Stomach smooth muscle (tissue), 2 donors: ENCODE data around the gene CLEC3B.
A peak's percentile ranks its signal among the peaks of the same experiment; 100 is the strongest.
"Not testable (repeated sequence)": the region's sequence is repeated elsewhere in the genome, so short reads cannot be mapped to it uniquely, and the experiment has no call there.

Source experiments
- H3K27ac ChIP-seq: one replicate; pipeline ENCODE4 v1.7.0; 2013; ENCODE audit warnings: mild to moderate bottlenecking, low read length, inconsistent platforms
- H3K27me3 ChIP-seq, 2 donors: one replicate each; pipeline ENCODE4 v1.7.0; 2013; ENCODE audit warnings: low read length in 2 of 2; ENCODE audit not compliant: insufficient read depth in 2 of 2, control insufficient read depth in 1 of 2
- H3K36me3 ChIP-seq, 2 donors: one replicate each; pipeline ENCODE4 v1.7.0; 2013; ENCODE audit warnings: low read length in 2 of 2; ENCODE audit not compliant: control insufficient read depth in 2 of 2, insufficient read depth in 2 of 2
- H3K4me1 ChIP-seq: one replicate; pipeline ENCODE4 v1.7.0; 2013; ENCODE audit warnings: low read length; ENCODE audit not compliant: control insufficient read depth, insufficient read depth
- H3K4me3 ChIP-seq, 2 donors: one replicate each; pipeline ENCODE4 v1.7.0; 2013; ENCODE audit warnings: low read length in 2 of 2
- H3K9ac ChIP-seq, 2 donors: one replicate each; pipeline ENCODE4 v1.7.0; 2013; ENCODE audit warnings: low read length in 2 of 2, mild to moderate bottlenecking in 1 of 2
- H3K9me3 ChIP-seq, 2 donors: one replicate each; pipeline ENCODE4 v1.7.0; 2013; ENCODE audit warnings: low read length in 2 of 2; ENCODE audit not compliant: control insufficient read depth in 2 of 2
- donor health status: healthy.
- donor health status: Pancreatic carcinoma.

Gene CLEC3B

DNA sequence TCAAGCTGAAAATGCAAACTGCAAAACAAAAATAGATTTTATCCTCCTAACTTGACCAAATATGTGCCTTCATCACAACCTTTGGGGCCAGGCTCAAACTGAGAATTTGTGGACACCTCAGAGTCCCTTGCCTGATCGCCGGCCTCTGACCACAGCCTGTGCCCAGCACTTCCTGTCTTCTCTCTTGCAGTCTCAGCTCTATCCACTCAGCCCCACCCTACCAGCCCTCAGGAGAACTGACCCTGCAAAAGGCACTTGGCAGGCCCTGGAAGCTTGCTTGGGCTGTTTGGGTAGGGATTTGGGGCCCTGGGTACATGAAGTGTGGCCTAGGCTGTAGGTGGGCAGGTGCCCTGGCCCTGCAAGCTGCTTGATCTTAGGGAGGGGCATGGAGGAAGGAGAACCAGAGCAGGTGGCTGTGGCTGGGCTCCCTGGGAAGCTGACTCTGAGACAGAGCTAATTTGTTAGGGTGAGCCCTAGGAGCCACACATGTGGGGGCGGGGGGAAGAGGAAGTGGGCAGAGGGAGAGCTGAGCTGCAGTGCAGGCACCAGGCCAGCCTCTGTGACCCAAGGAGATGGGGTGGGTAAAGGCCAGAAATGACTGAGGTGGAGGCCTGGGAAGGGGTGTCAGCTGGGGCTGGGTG, 8.6 kb downstream of the CLEC3B start:
- Histone ChIP-seq H3K4me1 (peaks cover 34% of the 10 kb centered on the region), H3K4me3 (no peak overlapping the region), H3K9ac (no peak overlapping the region), H3K9me3 (no peaks in the 10 kb centered on the region), H3K36me3 (peaks cover 0 to 13% of the 10 kb centered on the region in 2 donors), H3K27me3 (no peaks in the 10 kb centered on the region), H3K27ac (peak overlapping the region; percentile 49)

DNA sequence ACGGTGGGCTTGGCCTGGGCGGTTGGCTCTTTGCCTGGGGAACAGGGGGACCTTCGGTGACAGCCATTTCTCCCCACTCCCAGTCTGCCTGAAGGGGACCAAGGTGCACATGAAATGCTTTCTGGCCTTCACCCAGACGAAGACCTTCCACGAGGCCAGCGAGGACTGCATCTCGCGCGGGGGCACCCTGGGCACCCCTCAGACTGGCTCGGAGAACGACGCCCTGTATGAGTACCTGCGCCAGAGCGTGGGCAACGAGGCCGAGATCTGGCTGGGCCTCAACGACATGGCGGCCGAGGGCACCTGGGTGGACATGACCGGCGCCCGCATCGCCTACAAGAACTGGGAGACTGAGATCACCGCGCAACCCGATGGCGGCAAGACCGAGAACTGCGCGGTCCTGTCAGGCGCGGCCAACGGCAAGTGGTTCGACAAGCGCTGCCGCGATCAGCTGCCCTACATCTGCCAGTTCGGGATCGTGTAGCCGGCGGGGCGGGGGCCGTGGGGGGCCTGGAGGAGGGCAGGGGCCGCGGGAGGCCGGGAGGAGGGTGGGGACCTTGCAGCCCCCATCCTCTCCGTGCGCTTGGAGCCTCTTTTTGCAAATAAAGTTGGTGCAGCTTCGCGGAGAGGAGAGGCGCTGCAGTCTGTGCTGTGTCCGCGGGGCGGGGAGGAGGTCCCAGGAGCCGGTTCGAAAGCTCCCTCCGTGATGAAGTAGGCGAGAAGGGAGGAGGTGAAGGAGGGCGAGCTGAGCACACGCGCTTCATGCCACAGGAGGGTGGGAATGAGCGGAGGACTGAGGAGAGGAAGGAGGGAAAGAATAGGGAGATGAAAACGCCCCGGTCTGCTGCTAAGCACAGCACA, 9.6 kb downstream of the CLEC3B start:
- peak overlapping the region; percentile 36 to 40 for H3K9ac ChIP-seq
- H3K27me3 ChIP-seq = no peaks in the 10 kb centered on the region
- H3K4me1 ChIP-seq = peaks cover 33% of the 10 kb centered on the region
- peak overlapping the region; percentile 53 to 64 for H3K4me3 ChIP-seq
- H3K9me3 ChIP-seq = no peaks in the 10 kb centered on the region
- H3K27ac ChIP-seq = peak overlapping the region; percentile 49
- H3K36me3 ChIP-seq = peaks cover 0 to 11% of the 10 kb centered on the region in 2 donors

DNA sequence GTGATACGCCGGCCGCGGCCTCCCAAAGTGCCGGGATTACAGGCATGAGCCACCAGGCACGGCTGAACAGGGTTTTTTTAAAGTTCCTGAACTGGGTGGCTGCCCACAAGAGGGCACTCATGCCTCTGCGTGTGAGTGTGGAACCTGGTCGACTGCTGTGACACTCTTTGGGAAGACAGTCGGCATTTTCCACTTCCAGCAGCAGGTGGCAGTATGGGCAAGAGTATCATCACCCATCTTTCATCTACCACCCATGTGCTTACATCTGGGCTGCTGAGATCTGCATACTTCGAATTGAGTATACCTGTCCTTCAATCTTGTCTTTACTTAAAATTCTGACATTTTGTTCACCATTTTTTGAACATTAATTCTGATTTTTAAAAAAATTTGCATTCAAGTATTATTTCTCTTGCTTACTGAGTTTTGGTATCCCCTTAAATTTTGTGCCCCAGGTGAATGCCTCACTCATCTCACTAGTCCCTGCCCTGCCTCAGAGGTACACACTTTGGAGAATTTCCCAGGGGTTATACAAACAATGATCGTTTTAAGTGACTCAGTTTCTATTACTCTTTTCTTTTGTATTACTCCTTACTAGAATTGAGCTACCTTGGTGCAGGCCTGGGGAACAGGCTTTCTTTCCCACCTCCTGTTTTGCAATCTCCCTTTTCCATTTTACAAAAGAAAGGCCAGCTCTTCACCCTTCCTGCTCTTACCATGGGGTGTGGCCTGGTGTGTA, 11.8 kb downstream of the CLEC3B start:
- Histone ChIP-seq H3K4me1 (peaks cover 34% of the 10 kb centered on the region), H3K27ac (no peak overlapping the region), H3K36me3 (peaks cover 0 to 2% of the 10 kb centered on the region in 2 donors), H3K9ac (no peak overlapping the region), H3K9me3 (no peaks in the 10 kb centered on the region), H3K4me3 (no peak overlapping the region), H3K27me3 (no peaks in the 10 kb centered on the region)

DNA sequence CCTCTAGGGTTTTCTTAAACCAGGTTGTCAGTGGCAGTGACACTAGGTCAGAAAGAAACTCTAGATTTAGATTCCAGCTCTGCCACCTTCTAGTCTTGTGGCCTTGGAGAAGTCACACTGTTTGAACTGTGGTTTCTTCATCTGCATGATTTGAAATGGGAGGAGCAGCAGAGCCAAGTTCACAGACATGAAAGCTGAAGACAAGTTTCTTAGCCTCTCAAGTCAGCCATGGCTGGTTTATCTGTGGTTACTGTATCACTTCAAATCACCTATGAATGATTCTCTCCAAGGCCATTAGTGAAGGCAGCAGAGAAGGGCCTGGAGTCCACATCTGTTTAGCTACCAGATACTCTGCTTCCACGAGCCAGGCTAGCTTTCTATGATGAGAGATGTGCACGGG, 15.6 kb downstream of the CLEC3B start:
- no peak overlapping the region for H3K9ac ChIP-seq
- no peak overlapping the region for H3K4me3 ChIP-seq
- no peaks in the 10 kb centered on the region for H3K27me3 ChIP-seq
- H3K4me1 ChIP-seq = peaks cover 18% of the 10 kb centered on the region
- H3K36me3 ChIP-seq = peaks cover 0 to 2% of the 10 kb centered on the region in 2 donors
- no peak overlapping the region for H3K27ac ChIP-seq
- H3K9me3 ChIP-seq = no peaks in the 10 kb centered on the region

DNA sequence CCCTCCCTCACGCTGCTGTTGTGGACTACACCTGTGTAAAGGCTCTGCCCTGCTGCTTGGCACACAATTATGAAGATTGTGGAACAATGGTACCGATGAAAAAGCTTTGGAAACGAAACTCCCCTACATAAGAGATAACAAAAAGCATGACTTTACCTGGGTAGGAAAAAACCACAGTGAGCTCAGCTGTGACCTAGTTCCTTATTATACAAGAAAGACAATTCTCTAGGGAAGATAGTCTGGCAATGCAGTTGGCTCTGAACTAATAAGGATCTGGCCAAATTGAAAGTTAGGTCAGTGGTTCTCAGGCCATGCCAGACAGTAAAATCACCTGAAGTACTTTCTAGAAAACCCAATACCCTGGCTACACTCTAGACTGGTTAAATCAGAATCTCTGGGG, 16.1 kb downstream of the CLEC3B start:
- H3K4me1 ChIP-seq = peaks cover 15% of the 10 kb centered on the region
- no peak overlapping the region for H3K27ac ChIP-seq
- H3K9ac ChIP-seq = no peak overlapping the region
- no peaks in the 10 kb centered on the region for H3K27me3 ChIP-seq
- peaks cover 0 to 2% of the 10 kb centered on the region in 2 donors for H3K36me3 ChIP-seq
- no peaks in the 10 kb centered on the region for H3K9me3 ChIP-seq
- H3K4me3 ChIP-seq = no peak overlapping the region

DNA sequence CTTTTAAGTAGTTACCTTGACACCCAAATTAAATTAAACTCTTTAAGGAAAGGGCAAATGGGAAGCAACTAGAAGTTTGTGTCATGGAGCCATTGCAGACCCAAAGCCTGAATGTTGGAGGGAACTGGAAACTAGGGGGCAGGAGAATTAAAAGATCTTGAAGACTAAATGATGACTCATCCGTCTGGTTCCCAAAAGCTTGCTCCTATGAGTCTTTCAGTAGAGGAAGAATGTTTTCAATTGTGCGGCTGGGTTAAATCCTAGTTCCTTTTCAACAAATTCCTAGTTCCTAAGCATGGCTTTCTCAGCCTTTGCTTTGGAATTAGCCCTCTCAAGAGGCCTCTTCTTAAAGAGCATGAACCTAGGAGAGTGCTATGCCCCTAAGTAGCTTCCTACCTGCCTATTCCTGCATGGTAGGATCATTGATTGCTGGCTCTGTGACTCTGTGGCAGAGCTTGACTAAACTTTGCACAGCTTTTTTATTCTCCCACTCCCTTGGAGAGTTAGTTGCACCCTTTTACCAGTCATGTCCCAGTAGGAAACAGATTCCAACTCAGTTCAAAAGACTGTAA, 17.7 kb downstream of the CLEC3B start:
- peak overlapping the region; percentile 18 for H3K27ac ChIP-seq
- H3K4me1 ChIP-seq = peaks cover 18% of the 10 kb centered on the region
- H3K4me3 ChIP-seq = no peak overlapping the region
- H3K27me3 ChIP-seq = no peaks in the 10 kb centered on the region
- peaks cover 0 to 2% of the 10 kb centered on the region in 2 donors for H3K36me3 ChIP-seq
- H3K9me3 ChIP-seq = no peaks in the 10 kb centered on the region
- H3K9ac ChIP-seq = no peak overlapping the region

DNA sequence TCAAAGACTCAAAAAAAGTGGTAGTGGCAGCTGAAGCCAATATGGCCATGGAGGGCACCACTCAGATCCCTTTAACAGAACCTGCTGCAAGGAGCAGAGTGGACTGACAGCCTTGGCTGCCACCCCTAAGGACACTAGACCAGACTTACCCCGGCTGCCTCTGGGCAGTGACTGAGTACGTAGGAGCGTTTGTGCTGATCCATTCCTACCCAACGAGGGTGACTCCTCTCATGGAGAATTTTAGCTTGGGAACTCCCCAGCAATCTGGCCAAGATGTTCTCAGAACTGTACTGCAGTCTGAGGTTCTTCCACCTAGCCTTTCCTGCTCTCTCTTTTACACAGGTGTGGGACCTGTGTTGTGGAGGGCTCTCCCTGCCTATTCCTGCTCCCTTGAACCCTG, 22.1 kb downstream of the CLEC3B start:
- Histone ChIP-seq H3K27ac (no peak overlapping the region), H3K4me3 (no peak overlapping the region), H3K27me3 (no peaks in the 10 kb centered on the region)

DNA sequence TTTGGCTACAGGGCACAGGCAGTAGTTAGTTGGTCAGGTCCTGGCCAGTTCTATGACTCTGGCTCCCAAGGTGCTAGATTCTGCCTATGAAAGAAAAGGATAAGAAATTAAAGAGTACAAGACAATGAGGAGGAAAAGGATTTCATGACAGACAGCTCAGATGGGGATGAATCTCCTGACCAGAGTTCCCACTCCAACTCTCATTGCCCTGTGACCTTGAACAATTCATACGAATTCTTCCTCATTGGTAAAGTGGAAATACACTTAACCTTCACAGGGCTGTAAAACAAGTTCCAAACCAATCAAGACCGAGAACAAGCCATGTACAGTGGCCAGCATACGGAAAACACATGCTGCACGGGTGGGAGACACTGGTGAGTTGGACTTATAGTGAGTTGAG, 23.7 kb downstream of the CLEC3B start:
- Histone ChIP-seq H3K36me3 (no peaks in the 10 kb centered on the region), H3K9me3 (no peaks in the 10 kb centered on the region)

More for the DNA sequence above, 22.1 kb downstream of the CLEC3B start:
- Histone ChIP-seq H3K4me1 (peaks cover 10% of the 10 kb centered on the region), H3K9me3 (no peaks in the 10 kb centered on the region), H3K9ac (no peak overlapping the region), H3K36me3 (no peaks in the 10 kb centered on the region)

DNA sequence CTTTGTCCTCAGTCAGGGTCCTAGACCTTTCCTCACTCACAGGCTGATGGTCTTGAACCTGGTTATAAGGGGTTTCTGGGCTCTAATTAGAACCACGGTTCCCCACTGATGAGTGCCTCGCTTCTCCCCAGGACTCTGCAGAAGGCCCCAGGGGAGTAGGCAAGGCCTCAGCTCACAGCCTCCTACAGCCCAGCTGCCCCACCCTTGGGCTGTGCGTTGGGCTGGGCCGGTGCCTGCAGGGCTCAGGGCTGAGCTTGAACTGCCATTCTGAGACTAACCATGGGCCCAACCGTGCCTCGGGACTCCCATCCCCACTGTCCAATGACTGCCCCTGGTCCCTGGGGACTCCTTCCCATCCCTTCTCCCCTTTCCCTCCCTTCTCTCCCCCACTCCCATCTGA, 25.6 kb downstream of the CLEC3B start:
- no peak overlapping the region for H3K4me3 ChIP-seq
- H3K27me3 ChIP-seq = no peaks in the 10 kb centered on the region
- no peaks in the 10 kb centered on the region for H3K36me3 ChIP-seq
- H3K4me1 ChIP-seq = peaks cover 5% of the 10 kb centered on the region
- no peak overlapping the region for H3K27ac ChIP-seq
- no peak overlapping the region for H3K9ac ChIP-seq
- no peaks in the 10 kb centered on the region for H3K9me3 ChIP-seq

More for the DNA sequence above, 23.7 kb downstream of the CLEC3B start:
- no peaks in the 10 kb centered on the region for H3K27me3 ChIP-seq
- H3K4me1 ChIP-seq = peaks cover 4% of the 10 kb centered on the region
- no peak overlapping the region for H3K27ac ChIP-seq
- no peak overlapping the region for H3K9ac ChIP-seq
- H3K4me3 ChIP-seq = no peak overlapping the region

DNA sequence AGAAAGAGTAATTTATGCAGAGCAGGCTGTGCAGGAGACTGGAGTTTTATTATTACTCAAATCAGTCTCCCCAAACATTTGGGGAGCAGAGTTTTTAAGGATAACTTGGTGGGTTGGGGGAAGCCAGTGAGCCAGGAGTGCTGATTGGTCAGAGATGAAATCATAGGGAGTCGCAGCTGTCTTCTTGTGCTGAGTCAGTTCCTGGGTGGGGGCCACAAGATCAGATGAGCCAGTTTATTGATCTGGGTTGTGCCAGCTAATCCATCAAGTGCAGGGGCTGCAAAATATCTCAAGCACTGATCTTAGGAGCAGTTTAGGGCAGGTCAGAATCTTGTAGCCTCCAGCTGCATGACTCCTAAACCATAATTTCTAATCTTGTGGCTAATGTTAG, 27.7 kb downstream of the CLEC3B start:
- H3K4me1 ChIP-seq, H3K9me3 ChIP-seq, H3K27me3 ChIP-seq, H3K36me3 ChIP-seq, H3K9ac ChIP-seq, H3K27ac ChIP-seq, H3K4me3 ChIP-seq: not testable (repeated sequence)
